ENCODE data around the gene PSMB3.

Gene PSMB3

DNA sequence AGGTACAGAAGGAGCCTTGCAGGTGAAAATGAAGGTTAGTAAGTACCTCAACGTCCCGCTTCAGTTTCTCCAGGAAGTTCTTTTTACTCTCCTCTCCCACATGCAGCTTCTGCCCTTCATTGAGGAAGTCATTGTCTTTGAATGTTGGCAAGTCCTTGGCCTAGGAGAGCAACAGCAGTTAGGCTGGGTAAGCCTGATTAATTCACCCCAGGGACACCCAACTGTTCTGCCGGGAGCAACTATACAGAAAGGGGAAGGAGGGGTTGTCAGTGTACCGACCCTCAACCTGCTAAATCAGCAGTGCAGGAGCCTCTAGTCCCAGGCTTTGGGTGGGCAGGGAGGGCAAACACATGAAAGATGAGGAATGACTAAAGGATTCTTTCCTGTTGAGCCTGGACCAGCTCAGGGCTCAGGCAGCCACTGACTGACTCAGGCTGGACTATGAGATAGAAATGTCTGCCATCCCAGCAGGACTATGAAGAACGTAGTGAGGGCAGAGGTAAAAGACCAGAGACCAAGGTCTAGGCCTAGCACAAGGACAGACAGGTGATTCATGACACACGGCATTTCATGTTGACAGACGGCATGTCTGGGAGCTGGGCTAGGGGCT, 25.2 kb downstream of the PSMB3 start (continued):
- no peak for TF ChIP-seq ZNF302 (tag by site-specific recombination; IDR thresholded peaks at IDR 0.05; ENCODE audit: low read depth)
- TF ChIP-seq RBAK (tag by site-specific recombination; IDR thresholded peaks at IDR 0.05), result no peak

- H3K9me3 ChIP-seq (ENCODE audit: control insufficient read depth, insufficient read depth, low read depth, low read length), result no peaks in the 10 kb centered on the region
- H3K4me3 ChIP-seq (ENCODE audit: low read depth, low read length), result no peak overlapping the region
- ChIA-PET CTCF (interaction anchor here (0.7 to 1.3 kb wide), 2 partner anchors 199 to 385 kb away, joined by 3 to 4 read pairs; no protein-coding TSS in a partner anchor), POLR2A (interaction anchor here (0.9 kb wide), 2 partner anchors 9 to 15 kb away, joined by 3 to 4 read pairs; no protein-coding TSS in a partner anchor)
- TF ChIP-seq WT1 (tag by site-specific recombination; IDR thresholded peaks at IDR 0.05), result no peak
- TF ChIP-seq ZNF354C (tag by site-specific recombination; IDR thresholded peaks at IDR 0.05; ENCODE audit: borderline replicate concordance, low read depth), result no peak
- TF ChIP-seq, protein P1, sequence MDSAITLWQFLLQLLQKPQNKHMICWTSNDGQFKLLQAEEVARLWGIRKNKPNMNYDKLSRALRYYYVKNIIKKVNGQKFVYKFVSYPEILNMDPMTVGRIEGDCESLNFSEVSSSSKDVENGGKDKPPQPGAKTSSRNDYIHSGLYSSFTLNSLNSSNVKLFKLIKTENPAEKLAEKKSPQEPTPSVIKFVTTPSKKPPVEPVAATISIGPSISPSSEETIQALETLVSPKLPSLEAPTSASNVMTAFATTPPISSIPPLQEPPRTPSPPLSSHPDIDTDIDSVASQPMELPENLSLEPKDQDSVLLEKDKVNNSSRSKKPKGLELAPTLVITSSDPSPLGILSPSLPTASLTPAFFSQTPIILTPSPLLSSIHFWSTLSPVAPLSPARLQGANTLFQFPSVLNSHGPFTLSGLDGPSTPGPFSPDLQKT (IDR thresholded peaks at IDR 0.05; ENCODE audit: borderline replicate concordance, low read depth, low read length), result no peak
- no peak for TF ChIP-seq ZNF292 (tag by site-specific recombination; IDR thresholded peaks at IDR 0.05; ENCODE audit: borderline replicate concordance, low read depth)
- TF ChIP-seq ZNF112 (tag by site-specific recombination; IDR thresholded peaks at IDR 0.05), result no peak
- TF ChIP-seq, protein P2, sequence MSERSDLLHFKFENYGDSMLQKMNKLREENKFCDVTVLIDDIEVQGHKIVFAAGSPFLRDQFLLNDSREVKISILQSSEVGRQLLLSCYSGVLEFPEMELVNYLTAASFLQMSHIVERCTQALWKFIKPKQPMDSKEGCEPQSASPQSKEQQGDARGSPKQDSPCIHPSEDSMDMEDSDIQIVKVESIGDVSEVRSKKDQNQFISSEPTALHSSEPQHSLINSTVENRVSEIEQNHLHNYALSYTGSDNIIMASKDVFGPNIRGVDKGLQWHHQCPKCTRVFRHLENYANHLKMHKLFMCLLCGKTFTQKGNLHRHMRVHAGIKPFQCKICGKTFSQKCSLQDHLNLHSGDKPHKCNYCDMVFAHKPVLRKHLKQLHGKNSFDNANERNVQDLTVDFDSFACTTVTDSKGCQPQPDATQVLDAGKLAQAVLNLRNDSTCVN (tag by site-specific recombination; optimal IDR thresholded peaks at IDR 0.05), result no peak
- TF ChIP-seq ZNF792 (tag by site-specific recombination; IDR thresholded peaks at IDR 0.05), result no peak
- no peak for TF ChIP-seq SCRT2 (tag by site-specific recombination; IDR thresholded peaks at IDR 0.05)
- no peak for TF ChIP-seq ZNF555 (tag by site-specific recombination; conservative IDR thresholded peaks at IDR 0.05)
- TF ChIP-seq ZNF658 (tag by site-specific recombination; IDR thresholded peaks at IDR 0.05), result no peak
- no peak for TF ChIP-seq ZNF24 (tag by site-specific recombination; IDR thresholded peaks at IDR 0.05)
- TF ChIP-seq KLF8 (tag by site-specific recombination; IDR thresholded peaks at IDR 0.05), result no peak
- TF ChIP-seq ZNF629 (tag by site-specific recombination; IDR thresholded peaks at IDR 0.05), result no peak
- TF ChIP-seq, protein P3, sequence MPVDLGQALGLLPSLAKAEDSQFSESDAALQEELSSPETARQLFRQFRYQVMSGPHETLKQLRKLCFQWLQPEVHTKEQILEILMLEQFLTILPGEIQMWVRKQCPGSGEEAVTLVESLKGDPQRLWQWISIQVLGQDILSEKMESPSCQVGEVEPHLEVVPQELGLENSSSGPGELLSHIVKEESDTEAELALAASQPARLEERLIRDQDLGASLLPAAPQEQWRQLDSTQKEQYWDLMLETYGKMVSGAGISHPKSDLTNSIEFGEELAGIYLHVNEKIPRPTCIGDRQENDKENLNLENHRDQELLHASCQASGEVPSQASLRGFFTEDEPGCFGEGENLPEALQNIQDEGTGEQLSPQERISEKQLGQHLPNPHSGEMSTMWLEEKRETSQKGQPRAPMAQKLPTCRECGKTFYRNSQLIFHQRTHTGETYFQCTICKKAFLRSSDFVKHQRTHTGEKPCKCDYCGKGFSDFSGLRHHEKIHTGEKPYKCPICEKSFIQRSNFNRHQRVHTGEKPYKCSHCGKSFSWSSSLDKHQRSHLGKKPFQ (tag by site-specific recombination; IDR thresholded peaks at IDR 0.05), result no peak
- TF ChIP-seq ZNF664 (tag by site-specific recombination; IDR thresholded peaks at IDR 0.05), result no peak
- TF ChIP-seq ZNF404 (tag by site-specific recombination; IDR thresholded peaks at IDR 0.05), result no peak
- no peak for TF ChIP-seq ZNF266 (tag by site-specific recombination; IDR thresholded peaks at IDR 0.05; ENCODE audit: low read depth)
- no peak for TF ChIP-seq GLI2 (tag by site-specific recombination; IDR thresholded peaks at IDR 0.05; ENCODE audit: borderline replicate concordance, low read depth)
- no peaks in the 10 kb centered on the region for H3K4me1 ChIP-seq (ENCODE audit: control insufficient read depth, insufficient read depth, low read length)
- H3K27ac ChIP-seq (ENCODE audit: extremely low read depth, low read depth, low read length), result no peak overlapping the region
- H3K36me3 ChIP-seq (ENCODE audit: control insufficient read depth in 2 of 2, insufficient read depth in 1 of 2, low read length in 2 of 2), result peaks cover 58 to 95% of the 10 kb centered on the region in 2 experiments
Measured at GRCh38 chr17:38779965-38780752, 27.6 kb downstream of the PSMB3 start.

Measured in HEK293 (cell line).